ENCODE data around the gene MRPS27. TPM values are rescaled to one million over a fixed set of nuclear protein-coding genes. Genes with fewer than 3 reads are reported as not detected.
A peak's percentile ranks its signal among the peaks of the same experiment; 100 is the strongest.

The MRPS27 gene
- polyA plus RNA-seq, 2 donors, result 18.0 to 29.2 TPM

DNA sequence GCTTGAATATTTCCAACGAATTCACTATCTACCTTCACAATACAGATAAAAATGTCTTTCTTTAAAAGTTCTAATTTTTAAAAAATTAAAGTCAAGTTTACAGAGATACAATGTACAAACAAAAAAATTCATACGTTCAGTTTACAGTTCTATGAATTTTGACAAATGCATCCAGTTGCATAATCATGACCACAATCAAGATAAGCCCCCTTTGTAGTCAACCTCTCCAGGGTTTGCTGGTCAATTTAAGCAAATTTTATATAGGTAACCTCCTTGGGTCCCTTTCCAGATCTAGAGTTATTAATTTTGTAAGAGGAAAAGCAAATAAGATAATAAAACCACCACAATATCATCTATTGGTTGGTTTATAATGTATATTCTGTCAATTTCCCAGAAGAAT is 76.3 kb downstream of the MRPS27 start:
- Histone ChIP-seq H3K36me3 (ENCODE audit: control insufficient read depth in 2 of 2, insufficient read depth in 2 of 2, low read length in 1 of 2) (no peaks in the 10 kb centered on the region), H3K27ac (ENCODE audit: low read depth in 2 of 2, low read length in 1 of 2) (no peak overlapping the region), H3K27me3 (ENCODE audit: control insufficient read depth in 1 of 2, insufficient read depth in 2 of 2, low read length in 2 of 2) (no peaks in the 10 kb centered on the region), H3K9me3 (ENCODE audit: control insufficient read depth in 2 of 2, insufficient read depth in 1 of 2, low read depth in 1 of 2, low read length in 1 of 2) (no peaks in the 10 kb centered on the region), H3K4me3 (ENCODE audit: low read depth in 1 of 2, low read length in 2 of 2) (no peak overlapping the region), H3K4me1 (ENCODE audit: control insufficient read depth in 2 of 2, insufficient read depth in 2 of 2, low read length in 1 of 2) (peaks cover 0 to 3% of the 10 kb centered on the region in 2 donors)
- WGBS, 2 donors, result 83 to 89% methylated on average over 2 of the region's 2 CpGs

DNA sequence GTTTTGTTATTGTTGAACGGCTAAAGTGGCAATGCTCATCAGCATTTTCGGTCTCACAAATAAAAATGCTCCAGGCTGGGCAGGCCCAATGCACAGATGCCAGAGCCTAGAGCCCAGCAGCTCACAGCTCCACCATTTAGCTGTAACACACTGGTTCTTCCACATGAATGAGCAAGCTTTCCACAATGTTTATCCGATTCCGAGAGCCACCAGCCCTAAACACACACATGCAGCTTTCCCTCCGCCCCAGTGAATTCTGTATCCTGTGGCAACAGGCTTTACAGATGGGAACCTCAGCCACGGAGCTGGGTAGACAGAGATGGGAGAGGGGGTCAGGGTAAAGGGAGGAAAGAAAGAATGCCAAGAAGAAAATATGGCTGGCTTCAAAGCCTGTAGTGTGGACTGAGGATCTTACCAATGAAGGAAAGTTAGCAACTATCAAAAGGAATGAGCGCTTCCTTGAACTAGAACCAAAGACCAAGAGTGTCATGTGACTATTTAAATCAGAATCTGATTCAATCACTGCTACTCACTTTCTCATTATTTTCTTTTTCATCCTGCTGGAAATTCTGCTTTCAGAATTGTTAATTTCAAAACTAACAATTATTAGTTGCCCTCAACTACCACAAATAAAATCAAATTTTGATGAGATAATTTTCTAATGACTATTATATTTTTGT is 77.1 kb downstream of the MRPS27 start:
- Histone ChIP-seq H3K4me3 (ENCODE audit: low read depth in 1 of 2, low read length in 2 of 2) (no peak overlapping the region), H3K9me3 (ENCODE audit: control insufficient read depth in 2 of 2, insufficient read depth in 1 of 2, low read depth in 1 of 2, low read length in 1 of 2) (no peaks in the 10 kb centered on the region), H3K27me3 (ENCODE audit: control insufficient read depth in 1 of 2, insufficient read depth in 2 of 2, low read length in 2 of 2) (no peaks in the 10 kb centered on the region), H3K27ac (ENCODE audit: low read depth in 2 of 2, low read length in 1 of 2) (no peak overlapping the region), H3K36me3 (ENCODE audit: control insufficient read depth in 2 of 2, insufficient read depth in 2 of 2, low read length in 1 of 2) (no peaks in the 10 kb centered on the region), H3K4me1 (ENCODE audit: control insufficient read depth in 2 of 2, insufficient read depth in 2 of 2, low read length in 1 of 2) (peaks cover 0 to 3% of the 10 kb centered on the region in 2 donors)
- 91% methylated on average over 7 of the region's 7 CpGs for WGBS, 2 donors

DNA sequence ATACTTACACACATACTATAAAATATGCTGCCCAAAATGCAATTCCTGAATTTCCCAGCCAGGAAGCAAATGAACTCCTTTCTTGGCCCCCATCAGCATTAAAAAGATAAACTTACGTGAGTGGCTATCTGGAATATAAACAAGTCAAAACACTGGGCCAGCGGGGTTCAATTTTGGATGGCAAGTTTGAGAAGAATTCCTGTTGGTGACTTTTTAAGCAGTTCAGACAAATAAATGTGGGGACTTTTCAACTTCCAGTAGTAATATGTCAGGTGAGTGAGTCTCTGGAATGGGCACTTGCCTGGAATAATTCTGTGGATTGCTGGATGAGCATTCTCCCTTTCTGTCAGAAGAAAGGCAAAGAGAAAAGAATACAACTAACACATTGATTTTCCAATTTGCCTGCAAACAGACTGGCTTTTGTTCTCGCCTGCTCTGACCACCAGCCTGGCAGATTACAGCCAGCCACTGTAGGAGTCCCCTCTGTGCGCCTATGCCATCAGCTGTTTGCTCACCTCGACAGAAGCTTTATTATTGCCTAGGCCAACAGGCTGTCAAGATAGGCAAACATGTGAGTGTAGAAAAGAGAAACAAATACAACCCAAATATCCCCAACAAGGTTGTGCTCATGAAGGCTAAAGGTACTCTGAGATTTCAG is 78.6 kb downstream of the MRPS27 start:
- Histone ChIP-seq H3K27me3 (ENCODE audit: control insufficient read depth in 1 of 2, insufficient read depth in 2 of 2, low read length in 2 of 2) (no peaks in the 10 kb centered on the region), H3K27ac (ENCODE audit: low read depth in 2 of 2, low read length in 1 of 2) (no peak overlapping the region), H3K4me3 (ENCODE audit: low read depth in 1 of 2, low read length in 2 of 2) (no peak overlapping the region), H3K9me3 (ENCODE audit: control insufficient read depth in 2 of 2, insufficient read depth in 1 of 2, low read depth in 1 of 2, low read length in 1 of 2) (no peaks in the 10 kb centered on the region), H3K36me3 (ENCODE audit: control insufficient read depth in 2 of 2, insufficient read depth in 2 of 2, low read length in 1 of 2) (peaks cover 0 to 2% of the 10 kb centered on the region in 2 donors), H3K4me1 (ENCODE audit: control insufficient read depth in 2 of 2, insufficient read depth in 2 of 2, low read length in 1 of 2) (peaks cover 0 to 3% of the 10 kb centered on the region in 2 donors)
- 81 to 87% methylated on average over 5 of the region's 5 CpGs for WGBS, 2 donors

DNA sequence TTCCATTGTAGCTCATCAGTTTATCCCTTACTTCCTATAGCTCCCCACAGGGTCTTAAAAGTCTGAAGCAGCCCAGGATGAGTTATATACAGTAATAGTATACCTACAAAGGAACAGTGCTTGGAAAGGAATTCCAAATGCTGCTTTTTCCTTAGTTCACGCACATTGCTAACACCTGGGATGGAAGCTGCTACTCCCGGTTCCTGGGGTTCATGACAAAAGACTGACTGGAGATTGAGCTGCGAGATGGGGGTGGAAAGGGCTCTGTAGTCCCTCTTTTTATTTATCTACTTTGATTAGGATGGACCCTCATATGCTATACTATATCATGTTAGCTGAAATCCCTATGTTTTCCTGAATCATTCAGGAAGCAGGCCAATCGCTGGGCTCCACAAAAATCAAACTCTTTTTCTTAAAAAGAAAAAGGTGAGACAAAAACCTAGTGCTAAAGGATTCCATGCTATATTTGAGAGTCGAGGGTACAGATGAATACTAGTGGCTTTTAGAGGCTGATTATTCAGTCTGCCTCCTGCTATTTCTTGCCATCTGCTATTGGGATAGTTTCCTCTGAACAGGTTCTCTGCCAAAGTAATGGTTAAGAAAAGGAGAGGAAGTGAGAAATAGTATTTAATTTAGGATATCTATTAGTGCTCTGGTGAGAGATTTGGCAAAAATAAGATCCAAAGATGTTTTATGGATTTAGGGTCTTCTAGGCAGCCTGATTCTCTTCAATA is 81.2 kb downstream of the MRPS27 start:
- H3K9me3 ChIP-seq (ENCODE audit: control insufficient read depth in 2 of 2, insufficient read depth in 1 of 2, low read depth in 1 of 2, low read length in 1 of 2), result no peaks in the 10 kb centered on the region
- peaks cover 2% of the 10 kb centered on the region in 2 donors for H3K36me3 ChIP-seq (ENCODE audit: control insufficient read depth in 2 of 2, insufficient read depth in 2 of 2, low read length in 1 of 2)
- H3K27me3 ChIP-seq (ENCODE audit: control insufficient read depth in 1 of 2, insufficient read depth in 2 of 2, low read length in 2 of 2), result no peaks in the 10 kb centered on the region
- no peak overlapping the region for H3K27ac ChIP-seq (ENCODE audit: low read depth in 2 of 2, low read length in 1 of 2)
- 92 to 94% methylated on average over 5 of the region's 5 CpGs for WGBS, 2 donors
- H3K4me3 ChIP-seq (ENCODE audit: low read depth in 1 of 2, low read length in 2 of 2), result no peak overlapping the region
- H3K4me1 ChIP-seq (ENCODE audit: control insufficient read depth in 2 of 2, insufficient read depth in 2 of 2, low read length in 1 of 2), result peaks cover 0 to 3% of the 10 kb centered on the region in 2 donors

DNA sequence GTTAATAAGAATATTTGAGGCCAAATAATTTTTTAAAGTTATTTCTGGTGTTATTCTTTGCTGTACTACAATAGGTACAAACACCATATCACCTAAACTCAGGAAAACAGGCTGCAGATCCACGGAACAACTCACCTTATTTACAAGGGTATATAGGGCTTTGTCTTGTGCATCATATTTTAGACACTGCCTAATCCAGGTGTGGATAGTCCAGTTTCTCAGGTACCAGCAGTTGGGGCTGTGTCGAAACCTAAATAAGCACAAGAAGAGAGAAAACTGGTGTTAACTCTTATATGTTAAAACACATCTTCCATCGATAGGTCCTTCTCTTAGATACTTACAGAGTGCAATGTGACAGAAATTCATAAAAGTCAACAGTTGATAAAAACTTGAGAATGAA is 82.2 kb downstream of the MRPS27 start:
- Histone ChIP-seq H3K4me1 (ENCODE audit: control insufficient read depth in 2 of 2, insufficient read depth in 2 of 2, low read length in 1 of 2) (peaks cover 0 to 2% of the 10 kb centered on the region in 2 donors), H3K27ac (ENCODE audit: low read depth in 2 of 2, low read length in 1 of 2) (no peak overlapping the region), H3K9me3 (ENCODE audit: control insufficient read depth in 2 of 2, insufficient read depth in 1 of 2, low read depth in 1 of 2, low read length in 1 of 2) (no peaks in the 10 kb centered on the region), H3K4me3 (ENCODE audit: low read depth in 1 of 2, low read length in 2 of 2) (no peak overlapping the region), H3K27me3 (ENCODE audit: control insufficient read depth in 1 of 2, insufficient read depth in 2 of 2, low read length in 2 of 2) (no peaks in the 10 kb centered on the region), H3K36me3 (ENCODE audit: control insufficient read depth in 2 of 2, insufficient read depth in 2 of 2, low read length in 1 of 2) (peaks cover 2% of the 10 kb centered on the region in 2 donors)
- 88 to 89% methylated on average over 3 of the region's 3 CpGs for WGBS, 2 donors

DNA sequence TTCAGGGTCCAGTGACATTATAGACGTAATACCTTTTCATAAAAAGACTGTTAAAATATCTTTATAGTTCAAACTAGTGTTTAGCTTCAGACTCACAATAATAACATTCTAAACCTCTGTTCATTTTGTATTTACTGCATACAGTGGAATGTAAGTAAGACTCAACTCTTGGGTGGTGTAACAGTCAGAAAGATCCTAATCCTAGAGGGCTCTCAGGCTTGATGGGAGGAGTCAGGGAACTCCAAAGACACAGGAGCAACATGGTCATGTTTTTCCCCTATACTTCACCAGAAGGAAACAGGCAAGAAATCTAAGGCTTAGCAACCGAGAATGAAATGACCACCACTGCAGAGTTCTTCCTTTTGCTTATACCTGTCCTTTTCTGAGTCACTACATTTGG is 82.6 kb downstream of the MRPS27 start:
- Histone ChIP-seq H3K36me3 (ENCODE audit: control insufficient read depth in 2 of 2, insufficient read depth in 2 of 2, low read length in 1 of 2) (peaks cover 2% of the 10 kb centered on the region in 2 donors), H3K4me3 (ENCODE audit: low read depth in 1 of 2, low read length in 2 of 2) (no peak overlapping the region), H3K27me3 (ENCODE audit: control insufficient read depth in 1 of 2, insufficient read depth in 2 of 2, low read length in 2 of 2) (no peaks in the 10 kb centered on the region), H3K27ac (ENCODE audit: low read depth in 2 of 2, low read length in 1 of 2) (peak overlapping the region in 1 of 2 donors; percentile 33), H3K9me3 (ENCODE audit: control insufficient read depth in 2 of 2, insufficient read depth in 1 of 2, low read depth in 1 of 2, low read length in 1 of 2) (no peaks in the 10 kb centered on the region), H3K4me1 (ENCODE audit: control insufficient read depth in 2 of 2, insufficient read depth in 2 of 2, low read length in 1 of 2) (no peaks in the 10 kb centered on the region)
- 93 to 96% methylated on average over 2 of the region's 2 CpGs for WGBS, 2 donors

DNA sequence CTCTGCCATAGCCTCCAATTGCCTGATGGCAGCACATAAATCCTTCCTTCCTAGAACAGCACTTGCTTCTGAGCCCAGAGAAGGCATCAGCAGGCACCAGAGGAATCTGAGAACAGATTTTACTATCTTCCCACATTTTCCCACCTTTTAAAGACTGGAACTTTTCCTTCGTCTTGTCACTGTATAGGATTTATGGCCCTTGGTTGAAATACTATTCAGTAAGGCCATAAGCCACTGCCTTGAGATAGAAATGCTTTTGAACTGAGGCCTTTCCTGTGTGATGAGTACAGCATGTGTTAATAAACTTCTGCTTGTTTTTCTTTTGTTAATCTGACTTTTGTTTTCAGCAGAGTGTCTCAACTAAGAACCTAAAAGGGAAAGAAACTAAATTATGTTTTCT is 84.3 kb downstream of the MRPS27 start:
- no peaks in the 10 kb centered on the region for H3K9me3 ChIP-seq (ENCODE audit: control insufficient read depth in 2 of 2, insufficient read depth in 1 of 2, low read depth in 1 of 2, low read length in 1 of 2)
- no peak overlapping the region for H3K27ac ChIP-seq (ENCODE audit: low read depth in 2 of 2, low read length in 1 of 2)
- H3K4me1 ChIP-seq (ENCODE audit: control insufficient read depth in 2 of 2, insufficient read depth in 2 of 2, low read length in 1 of 2), result peaks cover 0 to 2% of the 10 kb centered on the region in 2 donors
- H3K27me3 ChIP-seq (ENCODE audit: control insufficient read depth in 1 of 2, insufficient read depth in 2 of 2, low read length in 2 of 2), result no peaks in the 10 kb centered on the region
- WGBS, 2 donors, result 87 to 95% methylated on average over 1 of the region's 1 CpG
- H3K4me3 ChIP-seq (ENCODE audit: low read depth in 1 of 2, low read length in 2 of 2), result no peak overlapping the region
- H3K36me3 ChIP-seq (ENCODE audit: control insufficient read depth in 2 of 2, insufficient read depth in 2 of 2, low read length in 1 of 2), result peaks cover 2% of the 10 kb centered on the region in 2 donors

DNA sequence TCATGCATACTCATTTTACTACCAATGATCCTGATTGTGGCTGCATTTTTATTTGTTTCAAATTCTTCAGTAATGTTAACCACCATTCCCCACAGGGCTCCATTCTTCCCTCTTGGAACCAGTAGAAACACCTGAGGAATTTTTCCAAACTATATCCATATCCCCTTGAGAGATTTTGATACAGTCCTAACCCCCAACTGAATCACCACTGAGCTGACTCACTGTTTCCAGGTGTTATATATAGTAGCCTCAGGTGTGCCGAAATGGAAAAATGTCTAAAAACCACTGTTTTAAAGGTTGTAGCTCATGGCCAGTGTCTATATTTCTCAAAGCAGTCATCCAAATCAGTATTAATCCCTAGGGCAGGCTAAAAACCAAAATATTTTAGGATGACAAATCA is 85.2 kb downstream of the MRPS27 start:
- Histone ChIP-seq H3K27ac (ENCODE audit: low read depth in 2 of 2, low read length in 1 of 2) (no peak overlapping the region), H3K36me3 (ENCODE audit: control insufficient read depth in 2 of 2, insufficient read depth in 2 of 2, low read length in 1 of 2) (peaks cover 2% of the 10 kb centered on the region in 2 donors), H3K4me3 (ENCODE audit: low read depth in 1 of 2, low read length in 2 of 2) (no peak overlapping the region), H3K9me3 (ENCODE audit: control insufficient read depth in 2 of 2, insufficient read depth in 1 of 2, low read depth in 1 of 2, low read length in 1 of 2) (no peaks in the 10 kb centered on the region), H3K4me1 (ENCODE audit: control insufficient read depth in 2 of 2, insufficient read depth in 2 of 2, low read length in 1 of 2) (peaks cover 0 to 2% of the 10 kb centered on the region in 2 donors), H3K27me3 (ENCODE audit: control insufficient read depth in 1 of 2, insufficient read depth in 2 of 2, low read length in 2 of 2) (no peaks in the 10 kb centered on the region)
- 77 to 91% methylated on average over 1 of the region's 1 CpG for WGBS, 2 donors

DNA sequence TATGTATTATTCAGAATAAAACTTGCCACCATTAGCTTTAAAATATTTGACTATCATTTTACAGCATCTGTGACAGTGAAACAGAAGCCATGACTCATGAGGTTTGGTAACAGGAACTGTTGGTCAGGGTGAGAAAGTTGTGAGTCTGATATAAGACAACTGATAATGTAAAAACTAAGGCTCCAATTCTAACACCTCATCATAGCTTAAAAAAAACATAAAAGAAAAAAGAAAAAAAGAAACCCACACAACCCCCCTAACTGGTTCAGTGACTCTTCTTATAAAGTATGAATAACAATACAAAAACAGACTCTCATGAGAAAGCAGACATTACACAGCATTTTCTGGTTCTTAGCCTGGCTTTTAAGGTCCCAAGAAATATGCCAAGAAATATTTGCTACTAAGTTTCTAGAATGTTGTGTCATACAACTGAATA is 85.8 kb downstream of the MRPS27 start:
- H3K4me1 ChIP-seq (ENCODE audit: control insufficient read depth in 2 of 2, insufficient read depth in 2 of 2, low read length in 1 of 2), result peaks cover 0 to 2% of the 10 kb centered on the region in 2 donors

More for the DNA sequence above, 85.8 kb downstream of the MRPS27 start:
- Histone ChIP-seq H3K27me3 (ENCODE audit: control insufficient read depth in 1 of 2, insufficient read depth in 2 of 2, low read length in 2 of 2) (no peaks in the 10 kb centered on the region), H3K9me3 (ENCODE audit: control insufficient read depth in 2 of 2, insufficient read depth in 1 of 2, low read depth in 1 of 2, low read length in 1 of 2) (no peaks in the 10 kb centered on the region), H3K27ac (ENCODE audit: low read depth in 2 of 2, low read length in 1 of 2) (no peak overlapping the region), H3K36me3 (ENCODE audit: control insufficient read depth in 2 of 2, insufficient read depth in 2 of 2, low read length in 1 of 2) (peaks cover 2% of the 10 kb centered on the region in 2 donors), H3K4me3 (ENCODE audit: low read depth in 1 of 2, low read length in 2 of 2) (no peak overlapping the region)
